CD8-positive, alpha-beta memory T cell (primary cell): ENCODE measurements around the gene CAMK2B. TPM values are rescaled to one million over a fixed set of nuclear protein-coding genes. Genes with fewer than 3 reads are reported as not detected.

Experiments used
- CTCF ChIA-PET: fragments of 350-600 bp; sonication (Branson Sonifier 250); formaldehyde crosslinking; loops from one replicate; lab custom pipeline; 2021; ENCODE audit warnings: antibody characterized with exemption; lab: Charles Lee
- POLR2A ChIA-PET: fragments of 350-600 bp; sonication (Branson Sonifier 250); formaldehyde crosslinking; loops from one replicate; lab custom pipeline; 2021; ENCODE audit warnings: antibody characterized with exemption; lab: Charles Lee
- DNase-seq, 5 donors: peaks; one replicate each; pipeline versions ENCODE4 v3.0.0 to v3.0.0-alpha.2; 2020 to 2022; ENCODE audit warnings: mixed read lengths in 1 of 5
- H3K27ac ChIP-seq: one replicate; pipeline ENCODE4 v1.7.0; 2013; ENCODE audit warnings: low read depth, mild to moderate bottlenecking, low read length, moderate library complexity
- H3K27me3 ChIP-seq: 2 replicates; pipeline ENCODE4 v1.7.0; 2013; ENCODE audit warnings: low read length, mild to moderate bottlenecking; ENCODE audit not compliant: insufficient read depth, poor library complexity, severe bottlenecking
- H3K36me3 ChIP-seq: 2 replicates; pipeline ENCODE4 v1.7.0; 2013; ENCODE audit warnings: mild to moderate bottlenecking, low read length, moderate library complexity; ENCODE audit not compliant: insufficient read depth
- H3K4me1 ChIP-seq: 2 replicates; pipeline ENCODE4 v1.7.0; 2013; ENCODE audit warnings: mild to moderate bottlenecking, low read length, moderate library complexity; ENCODE audit not compliant: insufficient read depth
- H3K4me3 ChIP-seq: 2 replicates; pipeline ENCODE4 v1.7.0; 2013; ENCODE audit warnings: mild to moderate bottlenecking, low read length
- H3K9me3 ChIP-seq: 2 replicates; pipeline ENCODE4 v1.7.0; 2013; ENCODE audit warnings: mild to moderate bottlenecking, low read length
- H3K27ac Mint-ChIP-seq, 8 donors: one replicate each; pipeline ENCODE4 v1.8.0; 2020 to 2021; ENCODE audit warnings: mixed read lengths in 8 of 8, mild to moderate bottlenecking in 6 of 8, inconsistent platforms in 3 of 8, moderate library complexity in 3 of 8
- H3K27me3 Mint-ChIP-seq, 2 donors: one replicate each; pipeline ENCODE4 v1.8.0; 2020 to 2021; ENCODE audit warnings: mixed read lengths in 2 of 2, mild to moderate bottlenecking in 1 of 2, moderate library complexity in 1 of 2
- H3K36me3 Mint-ChIP-seq, 3 donors: one replicate each; pipeline ENCODE4 v1.8.0; 2020 to 2021; ENCODE audit warnings: mixed read lengths in 3 of 3, inconsistent platforms in 1 of 3, mild to moderate bottlenecking in 1 of 3
- H3K4me1 Mint-ChIP-seq, 3 donors: one replicate each; pipeline ENCODE4 v1.8.0; 2020 to 2021; ENCODE audit warnings: mixed read lengths in 3 of 3, inconsistent platforms in 1 of 3, mild to moderate bottlenecking in 1 of 3
- H3K4me3 Mint-ChIP-seq, 7 donors: one replicate each; pipeline ENCODE4 v1.8.0; 2020 to 2021; ENCODE audit warnings: mixed read lengths in 7 of 7, mild to moderate bottlenecking in 6 of 7, moderate library complexity in 4 of 7, inconsistent platforms in 2 of 7
- H3K9me3 Mint-ChIP-seq, 5 donors: one replicate each; pipeline ENCODE4 v1.8.0; 2020 to 2022; ENCODE audit warnings: mixed read lengths in 5 of 5, mild to moderate bottlenecking in 3 of 5, moderate library complexity in 2 of 5, inconsistent platforms in 1 of 5
- polyA plus RNA-seq: library from polyadenylated mRNA; unstranded; fragments of 300-500 nt; fragmentation: Illumina TruSeq; gene quantifications from one replicate; pipeline ENCODE4 v1.2.3, GENCODE V29; 2021
- total RNA-seq, 2 experiments: library from RNA; stranded (reverse); gene quantifications; one replicate each; pipeline ENCODE4 v1.2.3, GENCODE V29; 2021

The CAMK2B gene
- total and polyA plus RNA-seq, 3 experiments from 2014 or later, result 0.42 to 0.90 TPM; not detected in 1

DNA sequence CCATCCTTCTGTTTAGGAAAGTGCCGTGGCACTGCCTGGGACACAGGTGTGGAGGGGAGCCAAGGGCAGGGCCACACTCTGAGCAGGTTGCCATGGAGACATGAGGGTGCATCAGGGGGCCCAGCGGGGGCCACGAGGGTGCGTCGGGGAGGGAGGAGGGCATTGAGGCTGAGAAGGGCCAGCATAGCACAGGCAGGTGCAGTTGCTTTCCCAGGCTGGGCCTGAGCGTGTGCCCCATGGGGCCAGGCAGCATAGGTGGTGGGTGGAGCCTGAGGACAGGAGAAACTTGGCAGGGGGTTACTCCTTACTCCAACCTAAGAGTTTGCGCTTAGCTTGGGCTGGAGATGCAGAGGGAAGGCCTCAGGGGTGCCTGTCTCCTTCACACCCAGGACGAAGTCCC lies 109.4 kb downstream of the CAMK2B start:
- Histone ChIP-seq H3K4me1 (no peaks in the 10 kb centered on the region), H3K4me3 (no peak overlapping the region), H3K36me3 (peaks cover 15% of the 10 kb centered on the region), H3K27ac (no peak overlapping the region), H3K27me3 (no peaks in the 10 kb centered on the region), H3K9me3 (no peaks in the 10 kb centered on the region)
- no peaks in the 10 kb centered on the region for H3K9me3 Mint-ChIP-seq
- H3K27ac Mint-ChIP-seq, result no peak overlapping the region
- H3K4me3 Mint-ChIP-seq, result no peak overlapping the region
- peaks cover 0 to 1% of the 10 kb centered on the region in 2 donors for H3K27me3 Mint-ChIP-seq
- no peaks in the 10 kb centered on the region for H3K4me1 Mint-ChIP-seq
- ChIA-PET CTCF (no interaction called here), POLR2A (no interaction called here)
- H3K36me3 Mint-ChIP-seq, result peaks cover 4 to 33% (median 4%) of the 10 kb centered on the region in 3 donors
- DNase-seq, result peak in 1 of 5 donors; percentile 17

- no peak overlapping the region for H3K27ac Mint-ChIP-seq
- H3K4me1 ChIP-seq, result no peaks in the 10 kb centered on the region
- POLR2A ChIA-PET, result no interaction called here
Observed at GRCh38 chr7:44215531-44215930, 109.9 kb downstream of the CAMK2B start.

DNA sequence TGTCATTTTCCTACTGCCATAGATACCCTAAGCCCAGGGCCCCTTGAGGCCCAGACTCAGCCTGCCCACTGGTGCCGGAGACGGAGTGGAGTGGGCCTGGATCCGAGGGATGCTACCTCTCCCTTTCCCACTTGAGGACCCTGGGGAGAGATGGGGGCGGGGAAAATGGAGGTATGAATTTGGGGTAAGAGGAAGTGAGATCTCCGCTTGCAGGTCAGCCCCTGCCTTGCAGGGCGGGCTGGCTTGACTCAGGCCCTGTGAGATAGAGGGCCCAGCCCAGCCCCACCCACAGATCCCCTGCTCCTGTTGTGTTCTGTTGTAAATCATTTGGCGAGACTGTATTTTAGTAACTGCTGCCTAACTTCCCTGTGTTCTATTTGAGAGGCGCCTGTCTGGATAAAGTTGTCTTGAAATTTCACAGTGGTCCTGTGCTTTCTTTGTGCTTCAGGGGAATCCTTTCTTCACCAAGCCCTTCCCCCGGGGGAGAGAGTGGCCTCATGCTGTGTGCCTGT lies 111.5 kb downstream of the CAMK2B start:
- Histone ChIP-seq H3K27ac (peak overlapping the region; percentile 31), H3K4me1 (no peaks in the 10 kb centered on the region), H3K27me3 (no peaks in the 10 kb centered on the region), H3K9me3 (no peaks in the 10 kb centered on the region), H3K36me3 (peaks cover 34% of the 10 kb centered on the region), H3K4me3 (no peak overlapping the region)
- peaks cover 0 to 1% of the 10 kb centered on the region in 2 donors for H3K27me3 Mint-ChIP-seq
- H3K9me3 Mint-ChIP-seq, result no peaks in the 10 kb centered on the region
- DNase-seq, result peak in 1 of 5 donors; percentile 26
- H3K36me3 Mint-ChIP-seq, result peaks cover 4 to 53% (median 17%) of the 10 kb centered on the region in 3 donors
- peak overlapping the region in 3 of 8 donors; percentile 23 to 90 (median 74) for H3K27ac Mint-ChIP-seq
- CTCF ChIA-PET, result no interaction called here
- no peaks in the 10 kb centered on the region for H3K4me1 Mint-ChIP-seq
- POLR2A ChIA-PET, result no interaction called here
- no peak overlapping the region for H3K4me3 Mint-ChIP-seq

More at GRCh38 chr7:44215531-44215930, 109.9 kb downstream of the CAMK2B start:
- CTCF ChIA-PET, result no interaction called here
- Histone ChIP-seq H3K9me3 (no peaks in the 10 kb centered on the region), H3K27ac (no peak overlapping the region), H3K36me3 (peaks cover 20% of the 10 kb centered on the region), H3K27me3 (no peaks in the 10 kb centered on the region), H3K4me3 (no peak overlapping the region)
- H3K4me1 Mint-ChIP-seq, result no peaks in the 10 kb centered on the region
- no peak overlapping the region for H3K4me3 Mint-ChIP-seq
- no peaks in the 10 kb centered on the region for H3K9me3 Mint-ChIP-seq
- H3K36me3 Mint-ChIP-seq, result peaks cover 4 to 38% (median 7%) of the 10 kb centered on the region in 3 donors
- DNase-seq, result peak in 1 of 5 donors; percentile 33
- peaks cover 0 to 1% of the 10 kb centered on the region in 2 donors for H3K27me3 Mint-ChIP-seq

GRCh38 chr7:44213206-44213876 lies 112.1 kb downstream of the CAMK2B start:
- no peaks in the 10 kb centered on the region for H3K9me3 Mint-ChIP-seq
- CTCF ChIA-PET, result no interaction called here
- no peaks in the 10 kb centered on the region for H3K27me3 ChIP-seq
- H3K27ac ChIP-seq, result peak overlapping the region; percentile 31
- no peaks in the 10 kb centered on the region for H3K4me1 Mint-ChIP-seq
- H3K36me3 Mint-ChIP-seq, result peaks cover 7 to 59% (median 19%) of the 10 kb centered on the region in 3 donors
- no peaks in the 10 kb centered on the region for H3K9me3 ChIP-seq
- POLR2A ChIA-PET, result no interaction called here
- no peaks in the 10 kb centered on the region for H3K4me1 ChIP-seq
- DNase-seq, result peak in 1 of 5 donors; percentile 35
- no peak overlapping the region for H3K4me3 ChIP-seq
- no peak overlapping the region for H3K4me3 Mint-ChIP-seq
- peak overlapping the region in 1 of 8 donors; percentile 50 for H3K27ac Mint-ChIP-seq
- H3K36me3 ChIP-seq, result peaks cover 39% of the 10 kb centered on the region
- H3K27me3 Mint-ChIP-seq, result peaks cover 0 to 1% of the 10 kb centered on the region in 2 donors

DNA sequence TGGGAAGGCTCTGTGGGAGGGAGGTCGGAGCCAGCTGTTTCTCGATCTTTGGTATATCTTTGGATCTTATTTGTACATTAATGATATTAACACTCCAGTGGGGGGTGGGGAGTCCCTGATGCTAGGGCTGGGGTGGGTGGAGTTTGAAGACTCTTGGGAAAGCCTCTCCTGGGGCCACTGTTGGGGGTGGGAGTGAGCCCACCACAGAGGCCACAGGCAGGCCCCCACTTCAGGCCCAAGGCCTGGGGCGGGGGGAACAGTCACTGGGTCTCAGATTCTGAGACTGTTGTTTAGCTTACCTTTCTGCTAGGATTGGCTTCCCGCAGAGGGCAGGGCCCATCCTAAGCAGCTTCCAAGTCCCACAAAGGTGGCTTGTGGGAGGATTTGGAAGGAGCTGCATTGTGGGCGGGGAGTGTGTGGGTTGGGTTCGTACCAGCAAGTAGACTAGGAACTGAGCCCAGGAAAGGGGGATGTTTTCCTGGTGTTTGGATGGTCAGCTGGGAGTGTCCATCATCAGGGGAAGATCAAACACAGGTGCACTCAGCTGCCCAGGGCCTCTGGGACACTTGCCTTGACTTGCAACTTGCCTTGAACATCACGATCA lies 112.7 kb downstream of the CAMK2B start:
- Mint-ChIP-seq H3K9me3 (no peaks in the 10 kb centered on the region), H3K36me3 (peaks cover 7 to 65% (median 19%) of the 10 kb centered on the region in 3 donors), H3K27ac (no peak overlapping the region), H3K4me3 (no peak overlapping the region), H3K27me3 (peaks cover 0 to 1% of the 10 kb centered on the region in 2 donors), H3K4me1 (no peaks in the 10 kb centered on the region)
- Histone ChIP-seq H3K9me3 (no peaks in the 10 kb centered on the region), H3K27ac (no peak overlapping the region), H3K27me3 (no peaks in the 10 kb centered on the region), H3K4me1 (no peaks in the 10 kb centered on the region), H3K4me3 (no peak overlapping the region), H3K36me3 (peaks cover 45% of the 10 kb centered on the region)
- no peak for DNase-seq
- POLR2A ChIA-PET, result no interaction called here
- CTCF ChIA-PET, result no interaction called here

GRCh38 chr7:44212018-44212417 lies 113.4 kb downstream of the CAMK2B start:
- H3K4me1 ChIP-seq, result no peaks in the 10 kb centered on the region
- peaks cover 0 to 1% of the 10 kb centered on the region in 2 donors for H3K27me3 Mint-ChIP-seq
- no peak overlapping the region for H3K4me3 ChIP-seq
- H3K4me3 Mint-ChIP-seq, result no peak overlapping the region
- H3K27ac Mint-ChIP-seq, result peak overlapping the region in 1 of 8 donors; percentile 72
- no peaks in the 10 kb centered on the region for H3K9me3 Mint-ChIP-seq
- DNase-seq, result peak in 1 of 5 donors; percentile 35
- ChIA-PET POLR2A (no interaction called here), CTCF (no interaction called here)
- H3K27me3 ChIP-seq, result no peaks in the 10 kb centered on the region
- no peak overlapping the region for H3K27ac ChIP-seq
- peaks cover 7 to 71% (median 19%) of the 10 kb centered on the region in 3 donors for H3K36me3 Mint-ChIP-seq
- peaks cover 52% of the 10 kb centered on the region for H3K36me3 ChIP-seq
- H3K4me1 Mint-ChIP-seq, result no peaks in the 10 kb centered on the region
- H3K9me3 ChIP-seq, result no peaks in the 10 kb centered on the region

- Histone ChIP-seq H3K27ac (no peak overlapping the region), H3K9me3 (no peaks in the 10 kb centered on the region), H3K36me3 (peaks cover 60% of the 10 kb centered on the region), H3K4me3 (no peak overlapping the region), H3K27me3 (no peaks in the 10 kb centered on the region), H3K4me1 (no peaks in the 10 kb centered on the region)
- Mint-ChIP-seq H3K27me3 (no peaks in the 10 kb centered on the region), H3K9me3 (no peaks in the 10 kb centered on the region), H3K4me3 (no peak overlapping the region), H3K36me3 (peaks cover 7 to 78% (median 19%) of the 10 kb centered on the region in 3 donors), H3K27ac (peak overlapping the region in 1 of 8 donors; percentile 50), H3K4me1 (no peaks in the 10 kb centered on the region)
- CTCF ChIA-PET, result no interaction called here
- POLR2A ChIA-PET, result no interaction called here
- peak in 1 of 5 donors; percentile 29 for DNase-seq
Observed at GRCh38 chr7:44211126-44211675, 114.2 kb downstream of the CAMK2B start.

- Histone ChIP-seq H3K36me3 (peaks cover 71% of the 10 kb centered on the region), H3K27ac (no peak overlapping the region), H3K9me3 (no peaks in the 10 kb centered on the region), H3K27me3 (no peaks in the 10 kb centered on the region), H3K4me1 (no peaks in the 10 kb centered on the region), H3K4me3 (no peak overlapping the region)
- Mint-ChIP-seq H3K27ac (no peak overlapping the region), H3K27me3 (no peaks in the 10 kb centered on the region), H3K36me3 (peaks cover 7 to 89% (median 22%) of the 10 kb centered on the region in 3 donors), H3K4me1 (peaks cover 2 to 5% (median 5%) of the 10 kb centered on the region in 3 donors), H3K4me3 (peak overlapping the region in 1 of 7 donors; percentile 18), H3K9me3 (no peaks in the 10 kb centered on the region)
- CTCF ChIA-PET, result no interaction called here
- DNase-seq, result no peak
- POLR2A ChIA-PET, result no interaction called here
Observed at GRCh38 chr7:44210107-44210506, 115.3 kb downstream of the CAMK2B start.
